Motor neuron (in vitro differentiated cells): ENCODE measurements around the gene ADGRB3. TPM values are rescaled to one million over a fixed set of nuclear protein-coding genes. Genes with fewer than 3 reads are reported as not detected.
A peak's percentile ranks its signal among the peaks of the same experiment; 100 is the strongest.

Source experiments
- ATAC-seq, 8 experiments: fragments of 200-7000 bp; cut with Tn5 transposase; replicated peaks in 6 of 8; 2 replicates each; pipeline ENCODE4 v1.8.0; 2021; ENCODE audit warnings: mild to moderate bottlenecking in 8 of 8, moderate library complexity in 8 of 8
- H3K27ac ChIP-seq, 2 donors: fragments of 250-450 bp; sonication (Bioruptor Pico); 2 replicates each; pipeline ENCODE4 v1.9.0; 2021; ENCODE audit warnings: antibody characterized with exemption in 2 of 2, mild to moderate bottlenecking in 2 of 2, moderate library complexity in 1 of 2
- H3K4me1 ChIP-seq, 2 donors: fragments of 250-450 bp; sonication (Bioruptor Pico); replicated peaks in 1 of 2; 2 replicates each; pipeline ENCODE4 v1.6.1; 2021; ENCODE audit warnings: antibody characterized with exemption in 2 of 2, mild to moderate bottlenecking in 2 of 2, moderate library complexity in 1 of 2
- H3K4me3 ChIP-seq, 5 donors: fragments of 250-450 bp; sonication (Bioruptor Pico); 2 replicates each; pipeline ENCODE4 v1.9.0; 2021; ENCODE audit warnings: antibody characterized with exemption in 5 of 5, mild to moderate bottlenecking in 5 of 5, moderate library complexity in 4 of 5
- WGBS, 10 experiments: fragments of 450-650 bp; shearing (Covaris generic); methylation state at CpG; one replicate each; pipeline ENCODE4 v1.0.0; 2022; 5-methylcytosine and 5-hydroxymethylcytosine counted together
- in situ Hi-C, 9 experiments: fragments of 400-800 bp; cut with MboI; loops; one replicate each; pipeline ENCODE4 v1.15.0; 2021; ENCODE audit warnings: low sequenced_read_pairs in 9 of 9, low pct_unique_long_range_greater_than_20kb in 2 of 9; ENCODE audit not compliant: unreplicated experiment in 9 of 9
- total RNA-seq, 8 experiments: library from RNA; unstranded; fragments of 300-600 nt; gene quantifications; 2 replicates each; pipeline versions ENCODE4 v1.2.3 to v1.2.4, GENCODE V29; 2022

ADGRB3 gene
- total RNA-seq, 8 experiments from 2014 or later = 0.05 to 48.0 (median 24.2) TPM

GRCh38 chr6:68680264-68680663 lies 45.2 kb downstream of the ADGRB3 start:
- WGBS, 10 experiments = 0 to 100% (median 91%) methylated on average over 1 to 2 of the region's 2 CpGs
- H3K4me1 ChIP-seq = no peaks in the 10 kb centered on the region
- no peak overlapping the region for H3K4me3 ChIP-seq
- in situ Hi-C loops = no loop called here
- ATAC-seq = no peak
- H3K27ac ChIP-seq = no peak overlapping the region

GRCh38 chr6:68689910-68690309 lies 54.8 kb downstream of the ADGRB3 start:
- no peak overlapping the region for H3K27ac ChIP-seq
- H3K4me1 ChIP-seq = peaks cover 0 to 3% of the 10 kb centered on the region in 2 donors
- no peak overlapping the region for H3K4me3 ChIP-seq
- peak in 5 of 8 experiments; percentile 81 to 93 (median 89) for ATAC-seq
- in situ Hi-C loops = no loop called here
- 0 to 14% (median 0%) methylated on average over 1 of the region's 1 CpG; no CpG with 5 or more reads in 3 of the 10 experiments for WGBS, 10 experiments

- Histone ChIP-seq H3K4me1 (peaks cover 0 to 3% of the 10 kb centered on the region in 2 donors), H3K27ac (no peak overlapping the region), H3K4me3 (no peak overlapping the region)
- in situ Hi-C loops = no loop called here
- no peak for ATAC-seq
- WGBS, 10 experiments = 4 to 85% (median 49%) methylated on average over 2 to 3 of the region's 3 CpGs
These were observed 56.0 kb downstream of the ADGRB3 start for GRCh38 chr6:68691120-68691519.

GRCh38 chr6:68693271-68693670 lies 58.2 kb downstream of the ADGRB3 start:
- 0 to 100% (median 54%) methylated on average over 1 of the region's 1 CpG; no CpG with 5 or more reads in 2 of the 10 experiments for WGBS, 10 experiments

GRCh38 chr6:68695403-68695802 lies 60.3 kb downstream of the ADGRB3 start:
- Histone ChIP-seq H3K4me3 (no peak overlapping the region), H3K4me1 (no peaks in the 10 kb centered on the region), H3K27ac (no peak overlapping the region)
- 8 to 97% (median 55%) methylated on average over 1 to 4 of the region's 4 CpGs; no CpG with 5 or more reads in 4 of the 10 experiments for WGBS, 10 experiments
- no peak for ATAC-seq
- in situ Hi-C loops = no loop called here

More at GRCh38 chr6:68693271-68693670, 58.2 kb downstream of the ADGRB3 start:
- ATAC-seq = no peak
- Histone ChIP-seq H3K4me3 (no peak overlapping the region), H3K4me1 (peaks cover 0 to 3% of the 10 kb centered on the region in 2 donors), H3K27ac (no peak overlapping the region)
- in situ Hi-C loops = no loop called here

GRCh38 chr6:68695838-68696237 lies 60.8 kb downstream of the ADGRB3 start:
- H3K4me1 ChIP-seq = no peaks in the 10 kb centered on the region
- 19 to 100% (median 93%) methylated on average over 3 to 6 of the region's 6 CpGs for WGBS, 10 experiments
- no peak for ATAC-seq
- in situ Hi-C loops = no loop called here
- H3K4me3 ChIP-seq = no peak overlapping the region
- no peak overlapping the region for H3K27ac ChIP-seq

- Histone ChIP-seq H3K4me3 (no peak overlapping the region), H3K4me1 (peaks cover 0 to 11% of the 10 kb centered on the region in 2 donors), H3K27ac (no peak overlapping the region)
- in situ Hi-C loops = no loop called here
- ATAC-seq = peak in 4 of 8 experiments; percentile 26 to 82 (median 68)
- 13 to 100% (median 52%) methylated on average over 1 of the region's 1 CpG for WGBS, 10 experiments
These were observed 62.3 kb downstream of the ADGRB3 start for GRCh38 chr6:68697394-68697793.

GRCh38 chr6:68701159-68701558 lies 66.1 kb downstream of the ADGRB3 start:
- 9 to 64% (median 41%) methylated on average over 2 to 4 of the region's 4 CpGs for WGBS, 10 experiments
- in situ Hi-C loops = no loop called here
- Histone ChIP-seq H3K4me3 (no peak overlapping the region), H3K4me1 (peaks cover 0 to 11% of the 10 kb centered on the region in 2 donors), H3K27ac (no peak overlapping the region)
- ATAC-seq = peak in 5 of 8 experiments; percentile 75 to 99 (median 91)

GRCh38 chr6:68704485-68704884 lies 69.4 kb downstream of the ADGRB3 start:
- no peak for ATAC-seq
- in situ Hi-C loops = no loop called here
- Histone ChIP-seq H3K4me3 (no peak overlapping the region), H3K4me1 (peaks cover 0 to 11% of the 10 kb centered on the region in 2 donors), H3K27ac (no peak overlapping the region)

GRCh38 chr6:68709091-68709490 lies 74.0 kb downstream of the ADGRB3 start:
- 33 to 100% (median 80%) methylated on average over 1 to 2 of the region's 2 CpGs for WGBS, 10 experiments
- no peak overlapping the region for H3K27ac ChIP-seq

GRCh38 chr6:68709882-68710281 lies 74.8 kb downstream of the ADGRB3 start:
- Histone ChIP-seq H3K4me3 (no peak overlapping the region), H3K4me1 (no peaks in the 10 kb centered on the region), H3K27ac (no peak overlapping the region)
- in situ Hi-C loops = no loop called here
- no peak for ATAC-seq

More at GRCh38 chr6:68709091-68709490, 74.0 kb downstream of the ADGRB3 start:
- H3K4me1 ChIP-seq = no peaks in the 10 kb centered on the region
- H3K4me3 ChIP-seq = no peak overlapping the region
- no peak for ATAC-seq
- in situ Hi-C loops = no loop called here

GRCh38 chr6:68710496-68710895 lies 75.4 kb downstream of the ADGRB3 start:
- ATAC-seq = no peak
- H3K4me1 ChIP-seq = no peaks in the 10 kb centered on the region
- in situ Hi-C loops = no loop called here
- WGBS, 10 experiments = 0 to 100% (median 73%) methylated on average over 1 to 3 of the region's 3 CpGs; no CpG with 5 or more reads in 1 of the 10 experiments
- no peak overlapping the region for H3K4me3 ChIP-seq
- H3K27ac ChIP-seq = no peak overlapping the region

GRCh38 chr6:68710916-68711315 lies 75.8 kb downstream of the ADGRB3 start:
- ATAC-seq = no peak
- in situ Hi-C loops = no loop called here
- H3K4me3 ChIP-seq = no peak overlapping the region
- whole genome bisulfite sequencing, 10 experiments = 13 to 100% (median 90%) methylated on average over 2 to 3 of the region's 3 CpGs
- H3K4me1 ChIP-seq = no peaks in the 10 kb centered on the region
- no peak overlapping the region for H3K27ac ChIP-seq

GRCh38 chr6:68711386-68712000 lies 76.4 kb downstream of the ADGRB3 start:
- WGBS, 10 experiments = 27 to 100% (median 63%) methylated on average over 1 to 2 of the region's 2 CpGs
- H3K4me1 ChIP-seq = no peaks in the 10 kb centered on the region
- ATAC-seq = no peak
- H3K4me3 ChIP-seq = no peak overlapping the region
- in situ Hi-C loops = no loop called here
- H3K27ac ChIP-seq = no peak overlapping the region
